ENCODE results near the gene PPARD.
"Not testable (repeated sequence)": the region's sequence is repeated elsewhere in the genome, so short reads cannot be mapped to it uniquely, and the experiment has no call there.

The PPARD gene

GRCh38 chr6:35403544-35404442 is 61.4 kb downstream of the PPARD start:
- no peak for DNase-seq (ENCODE audit: low read depth in 2 of 2, low spot score in 1 of 2)

DNA sequence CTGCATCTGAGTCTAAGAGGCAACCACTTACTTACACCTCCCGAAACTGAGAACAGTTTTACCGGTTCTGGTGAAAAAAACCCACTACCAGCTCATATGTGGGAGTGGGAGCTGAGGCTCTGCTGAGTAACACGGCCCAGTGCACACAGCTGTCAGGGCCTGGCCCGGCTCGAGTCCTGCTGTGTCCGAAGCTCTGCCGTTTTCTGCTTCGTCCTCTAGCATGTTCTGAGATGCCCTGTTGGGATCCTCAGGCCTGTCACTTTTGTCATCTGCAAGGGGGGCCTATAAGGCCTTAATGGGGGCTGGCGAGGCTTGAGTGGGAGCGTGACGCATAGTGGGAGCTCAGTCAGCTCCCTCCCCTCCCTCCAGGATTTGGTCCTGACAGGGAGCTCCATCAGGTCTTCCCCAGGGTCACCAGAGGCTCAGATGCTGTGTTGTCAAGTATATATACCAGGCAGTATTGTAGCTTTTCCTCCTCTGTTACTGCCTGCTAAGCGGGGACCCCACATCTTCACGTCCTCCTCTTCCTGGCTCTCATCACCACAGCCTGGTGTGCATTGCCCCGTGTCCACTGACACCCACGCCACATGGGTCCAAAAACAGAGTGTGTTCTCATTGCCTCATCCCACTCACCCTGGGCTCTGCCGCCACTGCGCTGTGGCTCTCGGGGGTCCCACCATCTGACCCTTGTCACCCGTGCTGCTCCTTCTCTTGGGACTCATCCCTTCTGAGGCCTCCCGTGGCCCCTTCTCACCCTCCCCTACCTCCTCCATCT is 64.5 kb downstream of the PPARD start:
- no peak for DNase-seq (ENCODE audit: low read depth in 2 of 2, low spot score in 1 of 2)

DNA sequence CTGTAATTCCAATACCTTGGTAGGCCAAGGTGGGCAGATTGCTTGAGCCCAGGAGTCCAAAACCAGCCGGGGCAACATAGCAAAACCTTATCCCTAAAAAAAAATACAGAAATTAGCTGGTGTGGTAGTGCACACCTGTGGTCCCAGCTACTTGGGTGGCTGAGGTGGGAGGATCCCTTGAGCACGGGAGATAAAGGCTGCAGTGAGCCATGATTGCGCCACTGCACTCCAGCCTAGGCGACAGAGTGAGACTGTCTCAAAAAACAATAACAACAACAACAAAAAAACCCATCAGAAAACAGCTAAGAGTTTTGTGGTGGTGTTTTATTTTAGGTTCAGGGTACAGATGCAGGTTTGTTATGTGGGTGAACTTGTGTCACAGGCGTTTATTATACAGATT is 66.9 kb downstream of the PPARD start:
- no peak for DNase-seq (ENCODE audit: low read depth in 2 of 2, low spot score in 1 of 2)

DNA sequence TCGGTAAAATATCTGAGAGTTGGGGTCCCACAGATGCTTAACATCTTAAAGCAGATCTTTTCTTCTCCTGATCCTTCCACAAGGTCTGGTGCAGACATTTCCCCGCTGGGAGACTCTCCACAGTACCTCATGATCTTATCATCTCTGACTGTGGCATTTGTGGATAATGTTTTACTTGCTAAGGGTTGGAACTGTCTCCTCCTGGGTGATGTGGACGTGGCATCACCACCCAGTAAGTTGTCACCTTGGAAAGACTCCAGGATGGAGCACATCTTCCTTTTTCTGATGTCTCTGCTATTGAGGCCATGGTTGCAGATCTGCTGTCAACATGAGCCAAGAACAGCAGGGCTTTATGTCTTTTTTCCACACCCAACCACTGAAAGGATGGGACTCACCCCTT is 67.8 kb downstream of the PPARD start:
- DNase-seq (ENCODE audit: low read depth in 2 of 2, low spot score in 1 of 2), result no peak

DNA sequence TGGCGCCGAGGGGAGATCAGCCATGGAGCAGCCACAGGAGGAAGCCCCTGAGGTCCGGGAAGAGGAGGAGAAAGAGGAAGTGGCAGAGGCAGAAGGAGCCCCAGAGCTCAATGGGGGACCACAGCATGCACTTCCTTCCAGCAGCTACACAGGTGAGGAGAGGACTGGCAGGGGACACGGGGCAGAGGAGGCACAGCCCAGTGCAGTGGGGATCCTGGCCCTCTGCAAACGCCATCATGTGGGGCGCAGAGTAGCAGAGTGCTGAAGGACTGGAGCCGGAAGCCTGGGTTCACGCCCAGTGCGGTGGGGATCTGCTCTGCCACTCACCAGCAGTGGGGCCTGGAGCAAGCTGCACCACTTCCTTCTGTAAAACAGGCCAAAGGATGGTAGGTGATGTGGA is 68.7 kb downstream of the PPARD start:
- DNase-seq (ENCODE audit: low read depth in 2 of 2, low spot score in 1 of 2), result no peak

- no peak for DNase-seq (ENCODE audit: low read depth in 2 of 2, low spot score in 1 of 2)
Observed at GRCh38 chr6:35412102-35412501, 69.7 kb downstream of the PPARD start.

DNA sequence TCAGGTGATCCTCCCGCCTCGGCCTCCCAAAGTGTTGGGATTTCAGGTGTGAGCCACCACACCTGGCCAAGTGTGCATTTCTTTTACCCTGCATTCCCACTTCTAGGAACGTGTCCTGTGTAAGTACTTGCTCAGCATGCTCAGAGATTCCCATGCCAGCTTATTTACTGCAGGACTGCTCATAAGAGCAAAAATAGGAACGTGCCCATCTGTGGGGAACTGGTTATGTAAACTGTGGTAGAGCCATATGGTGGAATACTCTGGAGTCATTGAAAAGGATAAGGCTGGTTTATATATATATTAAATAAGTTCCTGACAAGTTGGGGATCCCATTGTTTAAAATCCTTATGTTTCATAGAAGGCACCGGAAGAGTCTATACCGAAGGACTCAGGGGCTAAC is 71.6 kb downstream of the PPARD start:
- DNase-seq (ENCODE audit: low read depth in 2 of 2, low spot score in 1 of 2), result no peak

- DNase-seq (ENCODE audit: low read depth in 2 of 2, low spot score in 1 of 2), result no peak
Observed at GRCh38 chr6:35415065-35415891, 72.9 kb downstream of the PPARD start.

- DNase-seq (ENCODE audit: low read depth in 2 of 2, low spot score in 1 of 2), result no peak
Observed at GRCh38 chr6:35417979-35418661, 75.8 kb downstream of the PPARD start.

DNA sequence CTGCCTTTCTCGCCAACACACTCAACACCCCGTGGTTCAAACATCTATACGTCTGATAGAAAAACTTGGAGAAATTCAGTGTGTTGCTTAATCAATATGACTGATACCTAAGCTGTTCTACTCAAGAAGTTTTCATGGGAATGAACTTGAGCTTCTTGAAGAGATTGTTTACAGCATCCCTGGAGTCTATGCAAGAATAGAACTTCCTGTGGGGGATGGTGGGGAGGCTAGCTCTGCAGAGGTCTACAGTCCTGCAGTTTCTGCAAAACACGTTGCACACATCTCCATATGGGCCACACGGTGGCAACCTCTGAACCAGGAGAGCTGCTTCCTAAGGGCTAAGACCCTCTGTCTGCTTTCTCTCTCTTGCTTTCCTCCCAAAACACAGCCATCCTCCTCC is 77.1 kb downstream of the PPARD start:
- DNase-seq (ENCODE audit: low read depth in 2 of 2, low spot score in 1 of 2), result no peak

DNA sequence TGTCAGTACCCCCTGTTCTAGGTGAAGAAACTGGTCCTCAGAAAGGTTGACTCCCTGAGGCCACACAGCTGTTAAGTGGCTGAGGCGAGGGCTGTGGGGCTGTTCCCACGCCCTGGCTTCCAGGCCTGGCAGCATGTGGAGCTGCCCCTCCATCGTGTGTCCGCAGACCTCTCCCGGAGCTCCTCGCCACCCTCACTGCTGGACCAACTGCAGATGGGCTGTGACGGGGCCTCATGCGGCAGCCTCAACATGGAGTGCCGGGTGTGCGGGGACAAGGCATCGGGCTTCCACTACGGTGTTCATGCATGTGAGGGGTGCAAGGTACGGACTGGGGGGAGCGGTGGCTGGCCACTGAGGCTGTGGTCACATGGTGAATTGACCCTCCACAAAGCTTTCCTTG is 77.6 kb downstream of the PPARD start:
- no peak for DNase-seq (ENCODE audit: low read depth in 2 of 2, low spot score in 1 of 2)

GRCh38 chr6:35425284-35425683 is 82.9 kb downstream of the PPARD start:
- DNase-seq (ENCODE audit: low read depth in 2 of 2, low spot score in 1 of 2), result no peak

DNA sequence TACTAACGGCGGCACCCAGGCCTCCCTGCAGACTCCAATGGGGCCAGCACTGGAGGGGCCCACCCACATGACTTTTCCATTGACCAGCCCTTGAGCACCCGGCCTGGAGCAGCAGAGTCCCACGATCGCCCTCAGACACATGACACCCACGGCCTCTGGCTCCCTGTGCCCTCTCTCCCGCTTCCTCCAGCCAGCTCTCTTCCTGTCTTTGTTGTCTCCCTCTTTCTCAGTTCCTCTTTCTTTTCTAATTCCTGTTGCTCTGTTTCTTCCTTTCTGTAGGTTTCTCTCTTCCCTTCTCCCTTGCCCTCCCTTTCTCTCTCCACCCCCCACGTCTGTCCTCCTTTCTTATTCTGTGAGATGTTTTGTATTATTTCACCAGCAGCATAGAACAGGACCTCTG is 83.7 kb downstream of the PPARD start:
- DNase-seq (ENCODE audit: low read depth in 2 of 2, low spot score in 1 of 2), result no peak

- DNase-seq (ENCODE audit: low read depth in 2 of 2, low spot score in 1 of 2), result no peak
Observed at GRCh38 chr6:35427435-35427834, 85.1 kb downstream of the PPARD start.

GRCh38 chr6:35427851-35428321 is 85.5 kb downstream of the PPARD start:
- DNase-seq (ENCODE audit: low read depth in 2 of 2, low spot score in 1 of 2), result no peak

- no peak for DNase-seq (ENCODE audit: low read depth in 2 of 2, low spot score in 1 of 2)
Observed at GRCh38 chr6:35428421-35429149, 86.2 kb downstream of the PPARD start.

GRCh38 chr6:35429463-35429862 is 87.1 kb downstream of the PPARD start:
- no peak for DNase-seq (ENCODE audit: low read depth in 2 of 2, low spot score in 1 of 2)

DNA sequence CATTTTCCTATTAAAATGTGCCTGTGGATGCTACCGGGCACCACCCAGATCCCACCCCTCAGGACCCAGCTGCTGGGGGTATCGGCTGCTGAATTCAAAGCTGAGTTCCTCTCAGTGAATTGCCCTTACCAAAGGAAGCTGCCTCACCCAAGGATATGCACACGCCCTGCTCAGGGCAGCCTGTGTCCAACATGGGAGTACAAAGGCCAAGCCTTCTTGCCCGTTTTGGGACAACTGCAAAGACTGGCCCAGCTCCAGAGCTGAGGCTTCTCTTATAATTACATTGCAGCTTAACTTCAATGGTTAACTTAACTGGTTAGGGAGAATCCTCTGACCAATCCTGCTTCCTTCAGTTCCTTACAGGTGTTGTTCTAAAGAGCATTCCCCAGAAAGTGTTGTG is 89.9 kb downstream of the PPARD start:
- no peak for DNase-seq (ENCODE audit: low read depth in 2 of 2, low spot score in 1 of 2)

DNA sequence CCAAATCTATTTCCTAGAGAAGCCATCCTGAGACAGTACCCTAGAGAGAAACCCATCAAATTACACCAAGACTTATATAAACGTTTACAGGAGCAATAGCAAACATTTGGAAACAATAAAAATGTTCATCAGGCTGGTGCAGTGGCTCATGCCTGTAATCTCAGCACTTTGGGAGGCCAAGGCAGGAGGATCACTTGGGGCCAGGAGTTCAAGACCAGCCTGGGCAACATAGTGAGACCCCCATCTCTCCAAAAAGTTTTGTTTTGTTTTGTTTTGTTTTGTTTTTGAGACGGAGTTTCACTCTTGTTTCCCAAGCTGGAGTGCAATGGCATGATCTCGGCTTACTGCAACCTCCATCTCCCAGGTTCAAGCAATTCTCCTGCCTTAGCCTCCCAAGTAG is 90.3 kb downstream of the PPARD start:
- DNase-seq (ENCODE audit: low read depth in 2 of 2, low spot score in 1 of 2), result not testable (repeated sequence)

Data from stimulated activated CD8-positive, alpha-beta memory T cell treated with anti-CD3 and anti-CD28 coated beads, Interleukin-4, amount 100 ng/mL, for 1 hour (primary cell).